Motor neuron (in vitro differentiated cells): Measurements from ENCODE around the gene KDM4C. TPM values are rescaled to one million over a fixed set of nuclear protein-coding genes. Genes with fewer than 3 reads are reported as not detected.
A peak's percentile ranks its signal among the peaks of the same experiment; 100 is the strongest.
"Not testable (repeated sequence)": the region's sequence is repeated elsewhere in the genome, so short reads cannot be mapped to it uniquely, and the experiment has no call there.

Source experiments
- ATAC-seq, 8 experiments: fragments of 200-7000 bp; cut with Tn5 transposase; replicated peaks in 6 of 8; 2 replicates each; pipeline ENCODE4 v1.8.0; 2021; ENCODE audit warnings: mild to moderate bottlenecking in 8 of 8, moderate library complexity in 8 of 8
- H3K27ac ChIP-seq, 2 donors: fragments of 250-450 bp; sonication (Bioruptor Pico); 2 replicates each; pipeline ENCODE4 v1.9.0; 2021; ENCODE audit warnings: antibody characterized with exemption in 2 of 2, mild to moderate bottlenecking in 2 of 2, moderate library complexity in 1 of 2
- H3K4me1 ChIP-seq, 2 donors: fragments of 250-450 bp; sonication (Bioruptor Pico); replicated peaks in 1 of 2; 2 replicates each; pipeline ENCODE4 v1.6.1; 2021; ENCODE audit warnings: antibody characterized with exemption in 2 of 2, mild to moderate bottlenecking in 2 of 2, moderate library complexity in 1 of 2
- H3K4me3 ChIP-seq, 5 donors: fragments of 250-450 bp; sonication (Bioruptor Pico); 2 replicates each; pipeline ENCODE4 v1.9.0; 2021; ENCODE audit warnings: antibody characterized with exemption in 5 of 5, mild to moderate bottlenecking in 5 of 5, moderate library complexity in 4 of 5
- WGBS, 10 experiments: fragments of 450-650 bp; shearing (Covaris generic); methylation state at CpG; one replicate each; pipeline ENCODE4 v1.0.0; 2022; 5-methylcytosine and 5-hydroxymethylcytosine counted together
- in situ Hi-C, 9 experiments: fragments of 400-800 bp; cut with MboI; loops; one replicate each; pipeline ENCODE4 v1.15.0; 2021; ENCODE audit warnings: low sequenced_read_pairs in 9 of 9, low pct_unique_long_range_greater_than_20kb in 2 of 9; ENCODE audit not compliant: unreplicated experiment in 9 of 9
- total RNA-seq, 8 experiments: library from RNA; unstranded; fragments of 300-600 nt; gene quantifications; 2 replicates each; pipeline versions ENCODE4 v1.2.3 to v1.2.4, GENCODE V29; 2022

Gene KDM4C
- total RNA-seq, 8 experiments from 2014 or later = 11.4 to 61.4 (median 25.6) TPM

GRCh38 chr9:6938873-6939272, 181.1 kb downstream of the KDM4C start:
- Histone ChIP-seq H3K27ac (no peak overlapping the region), H3K4me1 (peaks cover 0 to 16% of the 10 kb centered on the region in 2 donors), H3K4me3 (no peak overlapping the region)
- in situ Hi-C loops = no loop called here
- 93 to 100% (median 100%) methylated on average over 1 to 2 of the region's 2 CpGs; no CpG with 5 or more reads in 5 of the 10 experiments for WGBS, 10 experiments
- no peak for ATAC-seq

DNA sequence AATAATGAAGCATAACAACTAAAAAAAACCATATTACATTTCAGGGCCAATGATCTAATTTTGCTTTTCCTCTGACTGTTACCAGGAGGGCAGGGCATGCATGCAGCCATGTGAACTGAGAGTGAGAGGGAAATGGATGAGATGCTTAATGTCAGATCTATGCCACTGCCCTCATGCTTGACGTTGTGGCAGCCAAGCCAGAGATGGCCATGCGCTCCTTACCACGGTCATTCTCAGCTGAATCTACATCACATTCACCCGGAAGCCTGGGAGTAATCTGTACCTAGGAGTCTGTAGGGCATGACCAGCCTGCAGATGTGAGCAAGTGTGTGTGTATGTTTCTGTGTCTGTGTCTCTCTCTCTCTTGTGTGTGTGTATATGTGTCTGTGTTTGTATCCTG, 183.7 kb downstream of the KDM4C start:
- Histone ChIP-seq H3K27ac (no peak overlapping the region), H3K4me1 (peaks cover 0 to 26% of the 10 kb centered on the region in 2 donors), H3K4me3 (no peak overlapping the region)
- in situ Hi-C loops = no loop called here
- ATAC-seq = peak in 4 of 8 experiments; percentile 18 to 79 (median 29)
- WGBS, 10 experiments = 48 to 100% (median 92%) methylated on average over 1 to 4 of the region's 4 CpGs; no CpG with 5 or more reads in 4 of the 10 experiments

- in situ Hi-C loops = no loop called here
- no peak overlapping the region for H3K4me3 ChIP-seq
- no peak overlapping the region for H3K27ac ChIP-seq
- peaks cover 0 to 26% of the 10 kb centered on the region in 2 donors for H3K4me1 ChIP-seq
- no peak for ATAC-seq
- WGBS, 10 experiments = 80 to 100% (median 99%) methylated on average over 1 to 4 of the region's 4 CpGs
Measured at GRCh38 chr9:6942406-6942805, 184.6 kb downstream of the KDM4C start.

DNA sequence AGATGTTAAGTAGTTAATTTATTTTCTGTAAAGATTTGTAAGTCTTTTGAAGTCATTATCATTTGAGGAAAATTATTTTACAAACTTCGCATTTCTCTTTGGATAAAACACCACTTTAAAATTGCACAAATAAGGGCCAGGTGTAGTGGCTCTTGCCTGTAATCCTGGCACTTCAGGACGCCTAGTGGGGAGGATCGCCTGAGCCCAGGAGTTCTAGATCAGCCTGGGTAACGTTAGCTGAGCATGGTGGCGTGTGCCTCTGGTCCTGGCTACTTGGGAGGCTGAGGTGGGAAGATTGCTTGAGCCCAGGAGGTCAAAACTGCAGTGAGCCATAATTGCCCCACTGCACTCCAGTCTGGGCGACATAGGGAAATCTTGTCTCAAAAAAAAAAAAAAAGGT, 185.5 kb downstream of the KDM4C start:
- Histone ChIP-seq H3K27ac (no peak overlapping the region), H3K4me1 (peaks cover 0 to 26% of the 10 kb centered on the region in 2 donors), H3K4me3 (no peak overlapping the region)
- in situ Hi-C loops = no loop called here
- 83 to 100% (median 96%) methylated on average over 1 to 5 of the region's 6 CpGs for WGBS, 10 experiments
- no peak for ATAC-seq

DNA sequence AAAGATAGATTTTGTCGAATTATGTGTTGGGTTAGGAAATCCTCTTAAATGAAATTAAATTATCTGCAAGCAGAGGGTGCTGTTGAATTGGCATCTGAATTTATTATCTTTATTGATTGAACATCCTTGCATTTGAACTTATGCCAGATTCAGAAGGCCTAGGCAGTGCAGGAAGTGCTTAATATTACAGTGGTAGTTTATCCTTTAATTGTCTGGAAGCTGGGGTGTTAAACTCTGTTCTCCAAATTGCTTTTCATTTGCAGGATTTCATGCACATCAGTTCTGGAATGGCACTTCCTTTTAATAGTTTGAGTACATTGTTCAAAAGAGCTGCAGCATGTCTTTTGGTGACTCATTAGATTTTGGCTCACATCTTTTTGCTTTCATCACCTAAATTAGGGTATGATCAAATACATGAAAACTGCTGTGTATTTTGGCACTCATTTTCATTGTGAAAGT, 186.3 kb downstream of the KDM4C start:
- peak in 5 of 8 experiments; percentile 14 to 62 (median 46) for ATAC-seq
- no peak overlapping the region for H3K4me3 ChIP-seq
- peaks cover 0 to 26% of the 10 kb centered on the region in 2 donors for H3K4me1 ChIP-seq
- in situ Hi-C loops = no loop called here
- 29 to 100% (median 88%) methylated on average over 1 of the region's 1 CpG; no CpG with 5 or more reads in 1 of the 10 experiments for WGBS, 10 experiments
- H3K27ac ChIP-seq = no peak overlapping the region

GRCh38 chr9:6944896-6945295, 187.1 kb downstream of the KDM4C start:
- Histone ChIP-seq H3K4me1 (peaks cover 0 to 26% of the 10 kb centered on the region in 2 donors), H3K27ac (no peak overlapping the region), H3K4me3 (no peak overlapping the region)
- no peak for ATAC-seq
- 40 to 100% (median 96%) methylated on average over 1 to 4 of the region's 4 CpGs; no CpG with 5 or more reads in 2 of the 10 experiments for WGBS, 10 experiments
- in situ Hi-C loops = no loop called here

GRCh38 chr9:6945816-6946215, 188.0 kb downstream of the KDM4C start:
- Histone ChIP-seq H3K4me1 (peaks cover 0 to 26% of the 10 kb centered on the region in 2 donors), H3K4me3 (no peak overlapping the region), H3K27ac (no peak overlapping the region)
- no peak for ATAC-seq
- in situ Hi-C loops = no loop called here

GRCh38 chr9:6946583-6947166, 188.9 kb downstream of the KDM4C start:
- in situ Hi-C loops = no loop called here
- WGBS, 10 experiments = 78 to 100% (median 98%) methylated on average over 1 to 3 of the region's 3 CpGs
- Histone ChIP-seq H3K4me3 (no peak overlapping the region), H3K27ac (no peak overlapping the region), H3K4me1 (peaks cover 0 to 17% of the 10 kb centered on the region in 2 donors)
- ATAC-seq = no peak

DNA sequence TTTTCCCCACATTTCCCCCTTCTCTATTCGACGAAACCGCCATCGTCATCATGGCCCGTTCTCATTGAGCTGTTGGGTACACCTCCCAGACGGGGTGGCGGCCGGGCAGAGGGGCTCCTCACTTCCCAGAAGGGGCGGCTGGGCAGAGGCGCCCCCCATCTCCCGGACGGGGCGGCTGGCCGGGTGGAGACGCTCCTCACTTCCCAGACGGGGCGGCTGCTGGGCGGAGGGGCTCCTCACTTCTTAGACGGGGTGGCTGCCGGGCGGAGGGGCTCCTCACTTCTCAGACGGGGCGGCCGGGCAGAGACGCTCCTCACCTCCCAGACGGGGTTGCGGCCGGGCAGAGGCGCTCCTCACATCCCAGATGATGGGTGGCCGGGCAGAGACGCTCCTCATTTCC, 191.1 kb downstream of the KDM4C start:
- in situ Hi-C loops, H3K4me3 ChIP-seq, H3K27ac ChIP-seq, ATAC-seq: not testable (repeated sequence)
- 100% methylated on average over 5 of the region's 31 CpGs; no CpG with 5 or more reads in 9 of the 10 experiments for WGBS, 10 experiments
- peaks cover 2 to 24% of the 10 kb centered on the region in 2 donors for H3K4me1 ChIP-seq

- 0 to 83% (median 20%) methylated on average over 1 to 7 of the region's 7 CpGs for WGBS, 10 experiments
- in situ Hi-C loops = no loop called here
- Histone ChIP-seq H3K4me3 (no peak overlapping the region), H3K4me1 (peaks cover 32 to 51% of the 10 kb centered on the region in 2 donors), H3K27ac (peak overlapping the region in 1 of 2 donors; percentile 42)
- ATAC-seq = peak; percentile 38 to 99 (median 96)
Measured at GRCh38 chr9:6955251-6955921, 197.6 kb downstream of the KDM4C start.

DNA sequence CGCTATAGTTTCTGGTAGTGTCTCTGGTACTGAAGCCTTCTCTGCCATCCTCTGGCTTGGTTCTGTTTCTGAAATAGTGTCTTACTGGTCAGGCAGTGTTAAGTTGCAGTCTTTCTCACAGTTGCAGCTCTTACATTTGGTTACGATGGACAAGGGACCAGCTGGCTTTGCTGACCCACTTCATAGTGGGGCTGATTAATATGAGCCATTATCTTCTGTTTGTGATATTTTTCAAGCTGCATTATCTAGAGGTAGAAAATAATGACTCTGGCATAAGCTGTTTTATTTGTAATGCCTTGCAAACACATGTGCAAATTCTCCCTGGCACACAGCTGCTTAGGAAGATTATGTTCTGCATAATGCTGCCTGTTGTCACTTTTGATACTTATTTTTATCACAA, 199.1 kb downstream of the KDM4C start:
- in situ Hi-C loops = no loop called here
- ATAC-seq = peak in 5 of 8 experiments; percentile 16 to 40 (median 21)
- peaks cover 35 to 58% of the 10 kb centered on the region in 2 donors for H3K4me1 ChIP-seq
- no peak overlapping the region for H3K27ac ChIP-seq
- no peak overlapping the region for H3K4me3 ChIP-seq
- WGBS, 10 experiments = 33 to 100% (median 73%) methylated on average over 1 to 2 of the region's 2 CpGs; no CpG with 5 or more reads in 2 of the 10 experiments

DNA sequence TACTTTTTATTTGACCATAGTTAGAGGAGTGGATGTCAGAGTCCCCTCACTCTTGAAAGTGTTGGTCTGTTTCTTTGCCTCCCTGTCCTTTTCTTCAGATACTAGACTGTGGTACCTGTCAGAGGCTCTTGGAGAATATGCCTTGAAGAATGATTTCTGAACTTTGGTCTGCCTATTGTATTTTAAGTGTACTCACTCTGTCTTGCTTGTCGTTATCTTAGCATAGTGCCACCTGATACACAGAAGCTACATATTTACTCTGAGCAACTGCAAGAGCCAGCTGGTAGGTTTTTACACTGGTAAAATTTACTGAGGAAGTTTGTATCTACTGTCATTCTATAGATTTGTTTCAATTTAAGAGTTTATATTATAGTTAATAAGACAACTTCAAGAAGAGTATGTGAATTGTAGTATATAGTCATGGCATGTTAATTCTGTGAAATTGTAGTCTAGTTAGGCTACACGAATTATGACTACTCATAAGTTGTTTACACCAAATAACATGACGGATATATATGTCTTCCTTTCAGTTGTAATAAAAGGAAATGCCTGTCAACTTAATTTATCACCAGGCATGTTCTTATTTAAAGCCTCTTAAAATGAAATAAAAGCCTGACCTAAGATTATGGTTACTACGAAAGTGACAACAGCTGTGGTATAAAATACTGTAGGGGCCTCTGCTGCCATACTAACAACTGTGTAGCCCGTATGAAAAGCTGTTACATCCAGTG, 201.7 kb downstream of the KDM4C start:
- in situ Hi-C loops = no loop called here
- ATAC-seq = no peak
- Histone ChIP-seq H3K4me1 (peaks cover 33 to 48% of the 10 kb centered on the region in 2 donors), H3K27ac (no peak overlapping the region), H3K4me3 (no peak overlapping the region)
- 60 to 91% (median 77%) methylated on average over 3 to 5 of the region's 5 CpGs for WGBS, 10 experiments

GRCh38 chr9:6960777-6961176, 203.0 kb downstream of the KDM4C start:
- H3K4me3 ChIP-seq = no peak overlapping the region
- H3K4me1 ChIP-seq = peaks cover 25 to 35% of the 10 kb centered on the region in 2 donors
- WGBS, 10 experiments = 85 to 100% (median 98%) methylated on average over 1 to 3 of the region's 3 CpGs; no CpG with 5 or more reads in 4 of the 10 experiments
- no peak for ATAC-seq
- H3K27ac ChIP-seq = no peak overlapping the region
- in situ Hi-C loops = no loop called here
